Epithelial cell of proximal tubule (primary cell): ENCODE results near the gene DCX. TPM values are rescaled to one million over a fixed set of nuclear protein-coding genes. Genes with fewer than 3 reads are reported as not detected.

Experiments
- DNase-seq: peaks from one replicate; pipeline ENCODE4 v3.0.0-alpha.2; 2011; ENCODE audit warnings: low read depth
- H3K4me3 ChIP-seq: 2 replicates; pipeline ENCODE4 v1.5.1; 2011; ENCODE audit warnings: low read depth, mild to moderate bottlenecking, low read length
- total RNA-seq: library from RNA; depleted of rRNA; stranded (reverse); fragments of >200 nt; gene quantifications from 2 replicates; pipeline ENCODE4 v1.2.3, GENCODE V29; 2015
- TF ChIP-seq, protein P1 (sequence below): conservative IDR thresholded peaks from 2 replicates; pipeline ENCODE4 v1.5.1; 2012; ENCODE audit warnings: low read depth, mild to moderate bottlenecking, low read length

Gene DCX
- total RNA-seq, 1 donor from 2014 or later: not detected

DNA sequence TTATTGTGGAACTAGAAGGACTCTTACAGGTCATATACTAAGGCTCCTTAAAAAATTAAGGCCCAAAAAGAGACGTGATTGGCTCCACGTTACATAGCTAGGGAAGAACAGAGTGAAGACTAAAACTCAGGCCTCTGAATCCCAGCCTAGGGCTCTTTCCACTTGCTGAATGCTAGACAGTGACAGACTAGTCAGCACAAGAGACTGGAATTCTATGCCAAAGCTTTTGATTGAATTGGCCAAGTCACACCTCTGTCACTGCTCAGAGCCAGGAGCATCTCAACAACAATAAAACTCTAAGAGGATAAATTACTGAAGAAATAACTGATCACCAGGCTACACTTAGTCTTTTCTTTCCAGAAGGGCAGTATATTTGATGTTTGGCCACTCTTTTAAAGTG is 16.8 kb downstream of the DCX start:
- DNase-seq: no peak
- TF ChIP-seq, protein P1, sequence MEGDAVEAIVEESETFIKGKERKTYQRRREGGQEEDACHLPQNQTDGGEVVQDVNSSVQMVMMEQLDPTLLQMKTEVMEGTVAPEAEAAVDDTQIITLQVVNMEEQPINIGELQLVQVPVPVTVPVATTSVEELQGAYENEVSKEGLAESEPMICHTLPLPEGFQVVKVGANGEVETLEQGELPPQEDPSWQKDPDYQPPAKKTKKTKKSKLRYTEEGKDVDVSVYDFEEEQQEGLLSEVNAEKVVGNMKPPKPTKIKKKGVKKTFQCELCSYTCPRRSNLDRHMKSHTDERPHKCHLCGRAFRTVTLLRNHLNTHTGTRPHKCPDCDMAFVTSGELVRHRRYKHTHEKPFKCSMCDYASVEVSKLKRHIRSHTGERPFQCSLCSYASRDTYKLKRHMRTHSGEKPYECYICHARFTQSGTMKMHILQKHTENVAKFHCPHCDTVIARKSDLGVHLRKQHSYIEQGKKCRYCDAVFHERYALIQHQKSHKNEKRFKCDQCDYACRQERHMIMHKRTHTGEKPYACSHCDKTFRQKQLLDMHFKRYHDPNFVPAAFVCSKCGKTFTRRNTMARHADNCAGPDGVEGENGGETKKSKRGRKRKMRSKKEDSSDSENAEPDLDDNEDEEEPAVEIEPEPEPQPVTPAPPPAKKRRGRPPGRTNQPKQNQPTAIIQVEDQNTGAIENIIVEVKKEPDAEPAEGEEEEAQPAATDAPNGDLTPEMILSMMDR: no peak
- H3K4me3 ChIP-seq: no peak overlapping the region

DNA sequence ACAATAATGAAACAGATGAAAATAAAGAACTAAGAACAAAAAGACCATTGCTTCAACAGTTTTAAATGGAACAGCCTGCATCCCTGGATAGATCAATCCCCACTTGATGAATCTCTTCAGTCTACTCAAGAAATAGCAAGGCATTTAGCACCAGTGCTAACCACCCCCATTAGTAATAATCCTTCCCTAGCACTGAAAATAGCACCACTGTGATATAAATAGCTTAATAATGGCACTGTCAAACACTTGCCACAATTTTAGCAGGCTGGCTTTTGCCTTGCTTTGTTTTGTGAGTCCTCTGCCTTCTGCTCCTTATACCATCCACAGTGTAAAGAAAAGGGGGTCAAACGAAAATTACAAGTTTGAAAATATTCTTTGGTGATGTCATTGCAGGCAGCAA is 17.4 kb downstream of the DCX start:
- TF ChIP-seq, protein P1: no peak
- H3K4me3 ChIP-seq: no peak overlapping the region
- DNase-seq: no peak

DNA sequence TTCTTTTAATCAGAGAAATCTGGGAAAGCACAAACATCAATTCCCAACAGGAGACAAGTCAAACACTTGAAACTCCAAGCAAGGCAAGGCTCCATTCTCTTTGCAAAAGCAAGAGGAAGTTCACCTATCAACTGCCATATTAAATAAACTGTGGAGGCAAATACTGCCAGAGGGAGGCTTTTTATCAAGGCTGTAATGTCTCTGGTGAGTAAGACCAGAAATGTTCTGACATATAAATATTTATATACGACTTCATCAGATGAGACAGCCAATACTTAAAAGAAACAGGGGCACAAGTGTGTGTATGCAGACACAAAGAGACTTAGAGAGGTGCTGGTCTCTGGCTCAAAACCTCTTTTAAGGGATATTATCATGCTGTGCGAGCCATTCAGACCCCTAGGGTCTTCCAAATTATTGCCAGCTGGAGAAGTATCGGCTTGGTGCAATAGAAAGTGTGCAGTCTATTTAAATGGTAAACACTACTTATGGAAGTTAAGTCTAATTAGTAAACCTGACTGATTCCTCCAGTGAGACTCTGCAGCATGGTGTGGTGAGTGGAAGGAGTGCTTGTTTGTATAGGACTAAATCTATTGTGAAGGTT is 24.4 kb downstream of the DCX start:
- TF ChIP-seq, protein P1: no peak
- DNase-seq: no peak
- H3K4me3 ChIP-seq: no peak overlapping the region

DNA sequence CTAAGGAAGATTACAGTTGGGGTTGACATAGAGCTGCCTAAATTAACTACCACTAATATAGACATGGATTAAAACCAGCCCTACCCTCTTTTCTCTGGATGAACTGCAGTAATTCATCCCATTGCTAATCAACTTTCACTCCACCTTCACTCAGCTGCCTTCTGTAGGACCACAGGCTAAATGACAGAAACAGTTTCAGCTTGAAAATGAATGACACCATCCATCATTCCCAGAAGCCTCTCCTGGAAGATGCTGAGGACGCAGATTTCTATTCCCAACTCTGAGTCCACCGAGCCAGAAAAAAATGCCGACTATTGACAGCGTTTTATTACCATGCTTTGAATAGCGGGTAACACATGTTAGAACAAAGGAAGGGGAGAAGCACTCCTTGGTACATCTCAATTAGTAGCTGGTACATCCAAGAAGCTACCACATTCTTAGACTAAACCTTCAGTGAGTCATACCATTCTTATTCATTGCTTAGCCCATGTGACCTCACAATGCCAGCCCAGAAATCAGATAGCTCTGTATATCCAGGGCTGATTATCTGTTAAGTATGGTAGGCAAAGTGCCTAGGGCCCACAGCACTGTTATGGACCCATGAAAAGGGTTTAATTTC is 25.3 kb downstream of the DCX start:
- TF ChIP-seq, protein P1: no peak
- H3K4me3 ChIP-seq: no peak overlapping the region
- DNase-seq: no peak

DNA sequence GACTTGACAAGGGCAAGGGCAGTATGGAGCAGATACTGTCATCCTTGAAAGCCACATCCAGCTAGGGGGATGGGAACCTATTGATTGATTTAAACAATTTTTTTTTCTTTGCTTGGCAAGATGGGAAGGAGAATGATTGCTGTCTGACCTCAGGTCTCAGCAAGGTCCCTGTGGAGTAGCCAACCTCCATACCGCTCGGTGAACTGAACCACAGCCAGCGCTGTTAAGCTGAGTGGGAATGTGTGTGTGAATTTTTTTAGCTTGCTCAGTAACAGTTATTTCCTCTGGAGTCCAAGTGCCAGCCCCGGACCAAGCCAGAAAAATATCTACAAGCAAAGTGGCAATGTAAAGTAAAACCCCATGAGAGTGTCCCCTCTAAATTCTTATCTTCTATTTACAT is 25.9 kb downstream of the DCX start:
- no peak for DNase-seq
- TF ChIP-seq, protein P1: no peak
- H3K4me3 ChIP-seq: no peak overlapping the region

DNA sequence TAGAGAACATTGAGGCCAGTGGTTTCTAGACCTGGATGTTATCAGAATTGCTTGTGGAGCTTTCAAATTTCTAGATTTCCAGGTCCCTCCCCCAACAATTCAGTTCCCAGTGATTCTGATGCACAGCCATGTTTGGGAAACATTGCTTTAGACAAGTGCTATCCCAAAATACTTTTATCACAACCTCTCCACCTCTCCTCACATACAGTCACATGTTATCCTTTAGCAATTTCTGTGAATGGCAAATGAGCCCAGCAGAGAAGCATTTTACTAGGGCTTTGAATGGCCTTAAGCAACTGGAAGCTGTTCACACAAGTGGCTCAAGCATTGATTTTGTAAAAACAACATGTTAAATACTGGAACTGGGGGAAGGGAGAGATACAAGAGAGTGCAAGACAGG is 29.7 kb downstream of the DCX start:
- DNase-seq: no peak
- TF ChIP-seq, protein P1: no peak
- H3K4me3 ChIP-seq: no peak overlapping the region

DNA sequence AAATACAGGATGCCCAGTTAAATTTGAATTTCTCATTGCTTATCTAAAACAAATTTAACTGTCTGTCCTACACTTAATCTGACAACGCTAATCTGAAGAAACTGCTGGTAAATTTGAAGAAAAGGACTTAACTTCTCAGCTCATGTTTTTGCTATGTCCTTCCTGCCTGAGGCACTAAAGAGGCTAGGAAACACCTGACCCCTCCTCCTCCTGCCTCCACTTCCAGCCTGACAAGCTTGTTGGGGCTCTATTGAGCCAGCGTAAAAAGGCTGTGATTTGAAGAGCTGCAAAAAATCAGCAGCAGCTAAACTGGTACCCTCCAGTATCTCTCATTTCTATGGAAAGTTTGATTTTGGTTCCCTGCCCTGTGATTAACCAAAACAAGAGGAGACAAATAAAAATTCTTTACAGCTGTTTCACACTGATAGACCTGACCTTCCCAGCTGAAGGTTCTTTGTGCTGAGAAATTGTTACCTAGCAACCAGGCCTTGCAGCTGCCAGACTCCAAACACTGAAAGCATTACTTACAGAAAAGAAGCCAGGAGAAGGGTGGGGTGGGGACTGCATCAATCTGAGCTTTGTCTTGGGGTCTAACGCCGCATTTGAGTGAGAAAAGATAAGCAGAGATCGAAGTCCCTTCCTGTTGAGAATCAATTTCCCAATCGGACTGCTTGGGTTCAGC is 35.0 kb downstream of the DCX start:
- no peak for DNase-seq
- TF ChIP-seq, protein P1: no peak
- H3K4me3 ChIP-seq: no peak overlapping the region
